GM18526 (cell line): ENCODE data around the gene SEMA5A.

Source experiments
- POLR2A ChIP-seq: IDR thresholded peaks from 3 replicates; pipeline ENCODE4 v1.6.1; 2011; ENCODE audit not compliant: insufficient read length; ENCODE audit errors: extremely low read depth

SEMA5A gene

DNA sequence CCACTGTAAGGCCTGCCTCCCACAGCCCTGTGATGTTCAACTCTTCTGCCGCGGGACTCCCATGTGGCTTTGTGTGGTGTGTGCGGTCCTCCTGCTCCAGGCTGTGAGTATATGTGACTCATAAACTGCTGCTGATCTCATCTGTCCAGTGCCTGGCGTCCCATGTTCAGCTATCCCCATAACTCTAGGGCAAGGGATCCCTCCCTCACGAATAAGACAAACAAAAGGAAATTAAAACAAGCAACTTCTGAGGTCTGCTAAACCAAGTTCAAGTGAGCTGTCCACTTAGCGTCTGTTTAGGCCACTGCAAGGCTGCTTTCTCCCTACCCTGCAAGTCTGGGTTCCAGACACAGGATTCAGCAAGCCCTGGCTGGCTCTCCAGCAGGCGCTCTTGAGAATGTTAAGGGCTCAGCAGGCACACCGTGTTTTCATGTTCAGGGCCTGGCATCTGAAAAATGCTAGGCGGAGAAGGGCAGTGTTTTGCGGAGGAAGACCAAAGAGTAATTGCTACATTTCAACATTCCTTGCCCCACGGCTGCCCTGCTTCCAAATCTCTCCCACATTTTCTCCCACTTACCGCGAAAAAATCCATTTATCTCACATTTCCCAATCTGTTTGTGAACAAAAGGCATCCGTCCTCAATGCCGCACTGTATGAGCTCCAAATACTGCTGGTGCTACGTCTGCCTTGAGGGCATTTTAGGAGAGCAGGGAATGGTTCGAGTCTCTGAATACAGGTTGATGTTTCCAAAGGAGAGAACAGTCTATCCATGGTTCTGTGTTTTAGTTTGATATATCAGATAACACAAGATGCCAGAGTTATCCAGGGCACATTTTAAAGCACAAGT is 280.2 kb downstream of the SEMA5A start:
- TF ChIP-seq POLR2A = no peak

DNA sequence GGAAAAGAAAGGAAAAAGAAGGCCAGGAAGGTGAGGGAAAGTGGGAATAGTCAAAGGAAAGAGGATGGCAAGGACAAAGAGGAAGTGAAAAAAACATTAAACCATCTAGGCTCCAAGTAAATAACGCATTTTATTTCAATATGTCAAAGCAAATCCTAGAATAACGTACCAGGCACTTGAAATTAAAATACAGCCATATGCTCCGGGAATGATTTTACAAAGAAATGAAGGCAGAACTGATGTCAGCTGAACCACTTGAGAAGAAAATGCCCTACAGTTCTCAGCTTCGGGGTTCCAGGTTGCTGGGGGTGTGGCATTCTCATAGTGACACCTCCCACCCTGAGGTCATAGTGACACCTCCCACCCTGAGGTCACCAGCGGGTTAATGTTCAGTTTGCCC is 281.6 kb downstream of the SEMA5A start:
- TF ChIP-seq POLR2A = no peak

DNA sequence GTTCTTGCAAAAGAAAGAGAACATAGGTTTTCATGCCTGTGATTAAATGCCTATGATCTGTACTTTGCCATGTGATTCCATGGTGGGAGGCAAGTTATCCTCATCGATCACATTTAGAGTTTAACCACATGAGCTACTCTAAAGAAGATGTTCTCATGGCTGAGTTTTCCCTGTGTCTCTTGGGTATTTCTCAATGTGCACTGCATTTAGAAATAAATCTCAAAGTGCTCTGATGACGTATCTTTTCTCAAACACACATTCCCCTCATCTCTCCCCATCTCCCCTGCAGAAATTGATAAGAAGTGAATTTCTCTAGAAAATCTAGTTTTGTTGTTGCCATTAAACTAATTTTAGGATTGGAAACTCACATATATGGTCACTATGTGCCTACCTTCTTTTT is 282.2 kb downstream of the SEMA5A start:
- no peak for TF ChIP-seq POLR2A

DNA sequence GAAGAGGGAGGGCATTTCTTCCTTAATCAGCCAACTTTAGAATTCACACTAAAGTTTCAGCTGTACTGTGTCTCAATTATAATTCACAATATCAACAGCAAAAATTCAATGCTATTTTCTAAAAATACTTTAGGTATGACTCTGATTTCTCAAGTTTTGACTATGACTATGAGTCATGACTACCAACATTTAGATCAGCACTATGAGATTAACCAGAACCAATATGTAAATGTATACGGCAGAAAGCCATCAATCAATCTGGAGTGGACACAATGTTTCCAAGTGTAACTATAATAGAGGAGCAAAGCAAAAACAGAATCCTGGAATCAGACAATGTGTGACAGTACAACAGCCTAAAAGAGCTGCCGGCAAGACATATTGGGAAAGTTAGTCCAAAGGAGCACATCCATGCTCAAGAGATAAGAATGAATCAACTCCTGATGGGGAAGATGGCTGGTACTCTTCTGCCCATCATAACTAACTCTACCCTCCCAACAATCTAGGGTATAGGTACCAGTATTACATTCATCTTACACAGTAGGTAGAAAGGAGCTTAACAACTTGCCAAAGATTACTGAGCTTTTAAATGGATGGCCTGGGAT is 294.4 kb downstream of the SEMA5A start:
- TF ChIP-seq POLR2A = no peak

DNA sequence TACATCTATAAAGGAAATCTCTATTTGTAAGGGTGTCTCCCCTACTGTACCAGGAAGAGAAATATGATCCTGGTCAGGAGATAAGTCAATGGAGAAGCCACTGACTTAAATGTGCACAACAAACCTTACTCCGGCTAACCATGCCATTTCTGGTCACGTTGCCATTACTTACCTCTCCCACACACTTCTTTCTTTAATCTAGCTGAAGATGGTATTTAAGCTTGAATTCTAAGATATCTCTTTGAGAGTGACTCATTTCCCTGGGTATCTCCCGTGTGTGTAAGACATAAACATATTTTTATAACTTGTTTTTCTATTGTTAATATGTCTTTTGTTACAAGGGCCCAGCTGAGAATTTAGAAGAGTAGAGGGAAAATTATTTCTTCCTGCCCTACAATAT is 296.6 kb downstream of the SEMA5A start:
- TF ChIP-seq POLR2A = no peak

DNA sequence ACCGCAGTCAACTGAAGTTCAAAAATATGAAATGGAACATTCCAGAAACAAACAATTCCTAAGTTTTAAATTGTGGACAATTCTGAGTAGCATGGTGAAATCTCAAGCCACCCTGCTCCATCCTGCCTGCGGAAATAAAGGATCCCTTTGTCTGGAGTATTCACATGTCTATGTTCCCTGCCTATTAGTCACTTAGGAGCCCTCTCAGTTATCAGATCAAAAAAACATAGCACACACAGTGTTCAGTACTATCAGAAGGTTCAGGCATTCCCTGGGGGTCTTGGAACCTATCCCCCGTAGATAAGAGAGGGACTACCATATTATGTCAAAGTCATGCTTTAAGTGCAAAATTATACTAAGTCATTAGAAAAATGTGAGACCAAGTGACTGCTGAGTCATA is 300.8 kb downstream of the SEMA5A start:
- no peak for TF ChIP-seq POLR2A

DNA sequence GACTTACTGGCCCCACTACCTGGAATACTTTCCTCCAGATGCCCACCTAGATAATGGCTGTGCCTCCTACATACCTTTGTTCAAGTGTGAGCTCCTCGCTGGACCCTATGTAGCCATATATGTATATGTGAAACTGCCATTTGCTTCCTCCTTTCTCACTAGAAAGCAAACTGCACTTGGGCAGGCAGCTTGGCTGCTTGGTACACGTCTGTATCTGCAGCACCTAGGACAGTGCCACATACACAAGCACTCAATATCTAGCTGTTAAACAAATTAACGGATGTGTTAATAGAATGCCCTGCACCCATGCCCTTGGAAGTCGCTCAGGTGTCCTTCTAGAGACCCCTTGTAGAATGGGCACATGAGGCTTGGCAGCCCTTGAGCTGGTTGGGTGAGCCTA is 301.5 kb downstream of the SEMA5A start:
- TF ChIP-seq POLR2A = no peak

DNA sequence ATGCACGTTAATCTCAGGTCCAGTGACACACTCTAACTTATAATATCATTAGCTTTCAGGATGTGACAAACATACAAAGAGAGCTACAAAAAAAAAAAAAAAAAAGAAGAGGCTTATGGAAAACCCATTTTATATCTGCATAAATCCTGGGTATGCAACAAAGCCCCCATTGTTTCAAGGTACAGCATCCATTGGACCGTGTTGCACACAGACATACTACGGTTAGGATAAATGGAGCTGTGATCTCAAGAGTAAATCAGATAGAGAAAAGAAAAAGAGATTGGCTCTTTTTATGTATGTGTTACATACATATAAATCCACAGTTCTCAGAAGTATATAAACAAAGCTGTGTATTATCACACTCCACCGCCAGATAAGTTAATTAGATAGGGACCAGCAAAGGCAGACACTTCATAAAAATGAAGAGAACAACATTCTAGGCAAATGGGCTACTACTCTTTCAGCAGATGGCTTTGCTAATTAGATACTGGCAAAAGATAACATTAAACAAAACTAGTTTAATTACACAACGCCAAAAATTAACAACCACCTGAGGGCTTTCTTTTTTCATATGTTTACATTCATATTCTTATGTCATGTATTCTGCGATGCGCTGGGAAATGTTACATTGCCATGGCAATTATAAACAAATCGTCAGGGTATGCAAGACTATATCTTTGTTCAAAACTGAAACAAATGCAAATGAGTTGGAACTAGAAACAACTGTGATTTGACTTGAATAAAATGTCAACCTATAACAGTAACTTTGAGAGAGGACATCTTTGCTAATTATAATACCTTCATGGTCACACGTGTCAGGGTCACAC is 304.2 kb downstream of the SEMA5A start:
- no peak for TF ChIP-seq POLR2A

DNA sequence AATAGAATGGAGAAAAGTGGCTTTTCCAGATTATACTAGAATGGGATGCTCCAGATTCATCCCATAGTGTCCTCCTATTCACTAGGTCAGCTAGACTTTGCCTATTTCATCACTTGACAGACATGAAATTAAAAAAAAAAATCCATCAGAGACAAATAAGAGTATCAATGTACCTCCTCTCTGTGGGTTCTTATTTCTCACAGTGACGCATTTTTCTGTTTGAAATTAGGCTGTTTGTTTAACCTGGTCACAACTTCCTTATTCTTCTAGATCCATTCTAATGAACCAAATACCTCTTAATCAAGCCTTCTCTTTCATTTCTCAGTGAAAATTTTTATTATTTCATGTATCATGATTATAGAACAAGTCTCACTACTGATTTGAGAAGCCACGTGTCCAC is 305.4 kb downstream of the SEMA5A start:
- no peak for TF ChIP-seq POLR2A

DNA sequence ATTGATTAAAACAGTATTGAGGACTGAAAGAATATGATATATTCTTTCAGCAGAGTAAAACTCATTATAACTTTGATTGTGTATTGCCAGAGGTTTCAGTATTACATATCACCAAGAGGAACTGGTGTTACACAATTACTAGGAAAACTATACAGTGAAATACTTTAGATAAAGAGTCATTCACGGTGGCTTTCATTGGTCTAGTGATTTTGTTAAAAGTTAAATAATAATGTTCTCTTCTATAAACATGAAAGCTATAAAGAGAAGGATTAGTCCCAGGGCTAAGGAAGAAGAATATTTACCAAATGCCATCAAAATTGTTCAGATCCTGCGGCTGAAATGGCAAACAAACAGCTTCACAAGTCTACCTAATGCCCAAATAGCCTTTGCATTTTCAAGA is 306.2 kb downstream of the SEMA5A start:
- TF ChIP-seq POLR2A = no peak

DNA sequence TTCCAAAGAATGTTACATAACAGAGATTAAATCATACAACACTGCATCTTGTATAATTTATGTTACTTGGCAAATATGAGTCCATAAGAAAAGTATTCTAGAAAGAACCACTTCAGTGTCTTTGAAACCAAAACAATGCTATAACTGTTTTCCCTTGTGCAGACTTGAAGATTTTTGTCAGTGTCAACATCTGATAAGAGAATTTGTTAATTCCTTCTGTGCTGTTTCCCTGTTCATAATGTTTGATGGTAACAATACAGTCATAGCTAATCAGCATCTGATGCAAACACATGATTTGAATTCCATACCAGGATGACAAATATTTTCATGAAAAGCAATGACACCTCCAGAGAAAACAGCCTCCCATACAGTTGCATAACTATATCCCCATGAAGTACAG is 306.8 kb downstream of the SEMA5A start:
- no peak for TF ChIP-seq POLR2A

DNA sequence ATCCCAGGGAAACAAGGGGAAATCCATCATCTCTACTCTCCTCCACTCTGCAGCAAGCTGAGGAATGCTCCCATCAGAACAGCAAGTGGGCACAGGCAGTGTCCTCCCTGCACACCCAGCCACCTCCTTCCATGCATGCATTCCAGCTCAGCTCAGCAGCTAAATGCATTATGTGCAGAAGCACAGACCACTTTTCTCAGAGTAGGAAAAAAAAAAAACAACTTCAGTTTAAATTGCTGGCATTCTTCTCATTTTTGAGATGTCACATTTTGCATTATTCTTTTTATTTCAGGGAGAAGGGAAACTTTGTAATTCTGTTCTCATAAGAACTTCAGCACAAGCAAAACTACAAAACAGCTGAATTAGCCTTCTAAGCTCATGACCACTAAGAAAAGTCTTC is 312.2 kb downstream of the SEMA5A start:
- TF ChIP-seq POLR2A = no peak

DNA sequence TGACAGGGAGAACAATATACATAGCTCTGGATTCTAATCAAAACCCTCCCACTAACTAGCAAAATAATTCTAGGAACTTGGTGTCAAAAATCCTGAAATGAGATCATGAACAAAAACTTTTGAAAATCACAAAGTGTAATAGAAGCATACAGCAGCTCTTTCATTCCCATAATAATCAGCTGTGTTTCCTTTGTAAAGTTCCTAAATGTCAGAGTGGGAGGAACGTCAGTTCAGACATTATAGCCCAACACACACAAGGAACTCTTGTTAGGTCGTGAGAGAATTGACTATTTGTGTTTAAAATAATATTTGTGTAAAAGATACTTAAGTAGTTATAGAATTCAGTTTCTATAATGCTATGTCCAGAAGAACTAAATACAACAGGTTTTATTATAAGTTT is 312.8 kb downstream of the SEMA5A start:
- no peak for TF ChIP-seq POLR2A

DNA sequence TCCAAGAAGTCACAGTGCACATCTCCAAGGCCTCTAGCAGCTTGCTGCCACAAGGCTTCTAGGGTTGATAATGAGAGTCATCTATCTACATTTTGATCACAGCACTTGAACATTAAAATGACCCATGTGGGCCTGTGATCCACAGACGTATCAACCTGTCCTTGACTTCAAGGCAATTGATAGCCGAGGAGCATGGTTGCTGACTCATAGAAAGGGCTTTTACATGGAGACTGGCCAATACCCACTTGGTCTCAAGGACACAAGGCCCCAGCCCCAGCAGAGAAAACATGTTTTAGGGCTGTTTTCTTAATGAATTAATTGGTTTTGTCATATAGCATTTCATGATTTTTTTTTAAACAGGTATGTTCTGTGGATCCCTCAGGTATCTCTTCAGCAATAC is 314.0 kb downstream of the SEMA5A start:
- no peak for TF ChIP-seq POLR2A

DNA sequence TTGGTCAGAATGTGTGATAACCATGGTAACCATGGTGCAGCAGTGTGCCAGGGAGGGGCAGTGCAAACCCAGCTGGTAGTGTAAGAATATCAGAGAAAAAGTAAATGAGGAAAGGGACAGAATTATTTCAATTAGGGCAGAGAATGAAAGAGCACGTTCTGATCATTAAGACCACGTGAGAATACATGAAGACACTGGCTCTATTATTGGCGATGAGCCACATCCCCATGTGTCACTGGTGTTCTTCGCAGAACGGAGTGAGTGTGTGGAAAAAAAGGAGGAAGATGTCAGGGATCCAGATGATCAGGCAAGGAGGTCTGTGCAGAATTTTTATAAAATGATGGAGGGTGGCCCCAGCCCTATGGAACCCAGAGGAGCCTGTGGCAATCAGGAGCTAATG is 315.5 kb downstream of the SEMA5A start:
- no peak for TF ChIP-seq POLR2A

DNA sequence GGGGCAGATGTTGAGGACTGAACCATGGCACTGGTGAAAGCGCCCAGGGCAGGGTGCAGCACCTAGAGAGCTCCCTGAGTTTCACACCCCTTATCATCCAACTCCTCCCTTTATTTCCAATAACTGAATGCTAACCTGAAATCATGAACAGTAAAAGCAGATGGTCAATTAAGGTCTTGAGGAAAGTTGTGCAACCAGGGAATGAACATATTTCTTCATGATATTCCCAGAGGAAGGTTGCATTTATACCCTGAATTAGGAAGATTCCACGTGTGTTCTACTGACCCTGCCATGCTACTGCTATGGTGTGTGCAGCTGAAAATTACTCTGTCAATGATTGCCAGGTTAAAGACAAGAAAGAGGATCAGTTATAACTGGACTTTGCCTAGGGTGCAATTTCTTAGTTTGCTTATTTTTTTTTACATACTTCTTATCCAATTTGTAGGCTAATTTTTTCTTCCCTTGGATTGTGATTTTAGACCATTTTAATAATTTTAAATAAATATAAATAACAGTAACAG is 319.8 kb downstream of the SEMA5A start:
- no peak for TF ChIP-seq POLR2A
